GM12891 (cell line): ENCODE results near the gene EPB41L5.

Source experiments
- POLR2A ChIP-seq: IDR thresholded peaks from 2 replicates; pipeline ENCODE4 v1.6.1; 2011; ENCODE audit warnings: low read depth, low read length, control low read depth
- POLR2AphosphoS5 ChIP-seq: IDR thresholded peaks from 2 replicates; pipeline ENCODE4 v1.6.1; 2011; ENCODE audit warnings: low read depth, low read length, control low read depth

DNA sequence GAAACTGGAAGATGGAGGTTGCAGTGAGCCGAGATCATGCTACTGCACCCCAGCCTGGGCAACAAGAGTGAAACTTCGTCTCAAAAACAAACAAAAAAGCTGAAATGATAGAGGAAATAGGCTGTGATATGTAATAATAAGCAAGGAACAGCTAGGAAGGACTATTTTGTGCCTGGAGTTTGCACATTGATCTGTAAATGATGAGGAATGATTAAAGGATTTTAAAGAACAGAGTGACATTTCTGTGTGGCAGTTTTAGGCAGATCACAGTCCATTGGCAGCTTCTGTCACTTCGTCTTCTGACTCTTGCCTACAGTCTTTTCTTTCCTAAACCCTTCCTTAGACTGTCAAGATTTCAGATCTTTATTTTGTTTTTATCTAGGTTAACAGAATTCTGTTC is 19.4 kb downstream of the EPB41L5 start:
- TF ChIP-seq POLR2A, result no peak
- no peak for TF ChIP-seq POLR2AphosphoS5
